ENCODE measurements around the gene BATF3.

DNA sequence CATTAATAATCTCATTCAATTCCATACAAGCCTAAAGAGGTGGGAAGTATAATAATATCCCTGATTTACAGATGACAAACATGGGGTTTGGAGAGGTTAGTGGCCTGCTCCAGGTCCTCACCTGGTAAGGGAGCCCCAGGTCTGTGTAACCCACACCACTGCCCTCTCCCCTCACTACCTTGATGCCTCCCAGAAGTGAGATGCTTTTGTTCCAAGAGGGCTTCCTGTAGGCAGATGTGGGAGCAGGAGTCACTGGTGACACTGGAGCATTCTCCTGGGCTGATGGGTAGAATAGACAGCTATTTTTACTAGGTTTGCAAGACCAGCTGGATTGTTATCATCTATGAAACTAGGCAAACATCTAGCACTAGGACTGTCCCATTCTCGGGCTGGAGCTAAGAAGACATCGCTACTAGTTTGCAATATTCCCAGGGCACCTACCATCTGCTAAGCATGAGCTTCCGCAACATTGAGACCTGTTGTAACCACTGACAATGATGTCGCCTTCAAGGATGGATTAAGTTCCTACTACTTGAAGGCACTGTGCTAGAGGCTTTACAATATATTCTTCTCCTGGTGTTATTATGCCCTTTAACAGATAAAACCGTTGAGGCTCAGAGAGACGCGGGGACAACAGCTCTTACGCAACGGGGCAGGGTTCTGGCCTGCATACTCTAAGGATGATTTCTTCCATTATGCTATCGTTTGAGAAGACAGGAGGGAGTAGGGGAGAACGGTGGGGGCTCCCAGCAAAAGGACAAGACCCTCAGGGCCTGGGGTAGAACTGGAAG, 35.0 kb downstream of the BATF3 start:
- TF ChIP-seq, protein P1, sequence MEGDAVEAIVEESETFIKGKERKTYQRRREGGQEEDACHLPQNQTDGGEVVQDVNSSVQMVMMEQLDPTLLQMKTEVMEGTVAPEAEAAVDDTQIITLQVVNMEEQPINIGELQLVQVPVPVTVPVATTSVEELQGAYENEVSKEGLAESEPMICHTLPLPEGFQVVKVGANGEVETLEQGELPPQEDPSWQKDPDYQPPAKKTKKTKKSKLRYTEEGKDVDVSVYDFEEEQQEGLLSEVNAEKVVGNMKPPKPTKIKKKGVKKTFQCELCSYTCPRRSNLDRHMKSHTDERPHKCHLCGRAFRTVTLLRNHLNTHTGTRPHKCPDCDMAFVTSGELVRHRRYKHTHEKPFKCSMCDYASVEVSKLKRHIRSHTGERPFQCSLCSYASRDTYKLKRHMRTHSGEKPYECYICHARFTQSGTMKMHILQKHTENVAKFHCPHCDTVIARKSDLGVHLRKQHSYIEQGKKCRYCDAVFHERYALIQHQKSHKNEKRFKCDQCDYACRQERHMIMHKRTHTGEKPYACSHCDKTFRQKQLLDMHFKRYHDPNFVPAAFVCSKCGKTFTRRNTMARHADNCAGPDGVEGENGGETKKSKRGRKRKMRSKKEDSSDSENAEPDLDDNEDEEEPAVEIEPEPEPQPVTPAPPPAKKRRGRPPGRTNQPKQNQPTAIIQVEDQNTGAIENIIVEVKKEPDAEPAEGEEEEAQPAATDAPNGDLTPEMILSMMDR (conservative IDR thresholded peaks at IDR 0.05; ENCODE audit: low read length), result no peak
- TF ChIP-seq EZH2phosphoT487 (IDR thresholded peaks at IDR 0.05; ENCODE audit: borderline replicate concordance), result no peak
